Posterior cingulate gyrus (tissue), 11 donors: ENCODE data around the gene CTIF.
"Not testable (repeated sequence)": the region's sequence is repeated elsewhere in the genome, so short reads cannot be mapped to it uniquely, and the experiment has no call there.

ENCODE experiments used
- DNase-seq, 10 donors: peaks; one replicate each; pipeline versions ENCODE4 v3.0.0 to v3.0.0-alpha.2; 2020 to 2021; ENCODE audit warnings: mixed read lengths in 3 of 10
- intact Hi-C: fragments of 100-400 bp; cut with DNase I; formaldehyde crosslinking; loops from one replicate; pipeline ENCODE4 v1.15.1; 2023

CTIF gene

GRCh38 chr18:48868468-48869466, 329.9 kb downstream of the CTIF start:
- peak in 3 of 10 donors; percentile 17 to 58 (median 47) for DNase-seq
- intact Hi-C loops: no loop called here

GRCh38 chr18:48869591-48869990, 330.8 kb downstream of the CTIF start:
- peak in 2 of 10 donors; percentile 54 to 61 for DNase-seq
- intact Hi-C loops: no loop called here

- intact Hi-C loops: not testable (repeated sequence)
- peak in 2 of 10 donors; percentile 50 to 74 for DNase-seq
Measured at GRCh38 chr18:48870926-48871325, 332.1 kb downstream of the CTIF start.

- intact Hi-C loops: no loop called here
- DNase-seq: peak in 2 of 10 donors; percentile 35 to 70
Measured at GRCh38 chr18:48871391-48872166, 332.7 kb downstream of the CTIF start.

GRCh38 chr18:48872234-48873145, 333.7 kb downstream of the CTIF start:
- peak in 2 of 10 donors; percentile 50 to 64 for DNase-seq
- intact Hi-C loops: no loop called here

- DNase-seq: peak in 3 of 10 donors; percentile 27 to 50 (median 31)
- intact Hi-C loops: no loop called here
Measured at GRCh38 chr18:48874233-48874632, 335.4 kb downstream of the CTIF start.

GRCh38 chr18:48874701-48875162, 335.9 kb downstream of the CTIF start:
- DNase-seq: peak in 3 of 10 donors; percentile 19 to 63 (median 51)
- intact Hi-C loops: no loop called here

- DNase-seq: peak in 3 of 10 donors; percentile 46 to 54 (median 52)
- intact Hi-C loops: no loop called here
Measured at GRCh38 chr18:48875314-48875941, 336.6 kb downstream of the CTIF start.

- intact Hi-C loops: no loop called here
- peak in 3 of 10 donors; percentile 39 to 69 (median 63) for DNase-seq
Measured at GRCh38 chr18:48875942-48876511, 337.2 kb downstream of the CTIF start.

- DNase-seq: peak in 2 of 10 donors; percentile 24 to 42
- intact Hi-C loops: no loop called here
Measured at GRCh38 chr18:48876590-48876989, 337.8 kb downstream of the CTIF start.

GRCh38 chr18:48877941-48878340, 339.1 kb downstream of the CTIF start:
- peak in 2 of 10 donors; percentile 51 to 71 for DNase-seq
- intact Hi-C loops: no loop called here

GRCh38 chr18:48878471-48878870, 339.6 kb downstream of the CTIF start:
- peak in 3 of 10 donors; percentile 24 to 58 (median 41) for DNase-seq
- intact Hi-C loops: no loop called here

- intact Hi-C loops: no loop called here
- DNase-seq: peak in 4 of 10 donors; percentile 6 to 67 (median 38)
Measured at GRCh38 chr18:48879008-48879431, 340.2 kb downstream of the CTIF start.

- intact Hi-C loops: no loop called here
- no peak for DNase-seq
Measured at GRCh38 chr18:48880931-48881330, 342.1 kb downstream of the CTIF start.

- peak in 2 of 10 donors; percentile 6 to 28 for DNase-seq
- intact Hi-C loops: no loop called here
Measured at GRCh38 chr18:48882379-48882778, 343.5 kb downstream of the CTIF start.

- DNase-seq: peak in 3 of 10 donors; percentile 1 to 57 (median 31)
- intact Hi-C loops: no loop called here
Measured at GRCh38 chr18:48884306-48884705, 345.5 kb downstream of the CTIF start.

- intact Hi-C loops: no loop called here
- DNase-seq: peak in 3 of 10 donors; percentile 1 to 43 (median 27)
Measured at GRCh38 chr18:48884771-48885170, 345.9 kb downstream of the CTIF start.

GRCh38 chr18:48885266-48885923, 346.6 kb downstream of the CTIF start:
- intact Hi-C loops: no loop called here
- DNase-seq: peak in 2 of 10 donors; percentile 52 to 76
